Spleen (tissue), 11 donors: ENCODE measurements around the gene SORCS1. TPM values are rescaled to one million over a fixed set of nuclear protein-coding genes. Genes with fewer than 3 reads are reported as not detected.

Experiments used
- DNase-seq: peaks from one replicate; pipeline ENCODE4 v3.0.0-alpha.2; 2020
- H3K27ac ChIP-seq, 8 donors: fragments of 200-600 bp; sonication (generic) in 7 of 8; 1 replicate in 4 of 8; 2 replicates in 4 of 8; pipeline versions ENCODE4 v1.5.0 to v1.8.0; 2016 to 2021; ENCODE audit warnings: inconsistent platforms in 4 of 8, mild to moderate bottlenecking in 4 of 8, moderate library complexity in 1 of 8
- H3K27me3 ChIP-seq, 7 donors: fragments of 200-600 bp; sonication (generic) in 6 of 7; replicated peaks in 1 of 7; 1 replicate in 4 of 7; 2 replicates in 3 of 7; pipeline versions ENCODE4 v1.5.0 to v1.8.0; 2016 to 2021; ENCODE audit warnings: inconsistent platforms in 3 of 7, mild to moderate bottlenecking in 1 of 7
- H3K36me3 ChIP-seq, 6 donors: fragments of 200-600 bp; sonication (generic) in 5 of 6; 1 replicate in 4 of 6; 2 replicates in 2 of 6; pipeline versions ENCODE4 v1.5.0 to v1.8.0; 2016 to 2021; ENCODE audit warnings: inconsistent platforms in 2 of 6
- H3K4me1 ChIP-seq, 6 donors: fragments of 200-600 bp; sonication (generic) in 5 of 6; 1 replicate in 3 of 6; 2 replicates in 3 of 6; pipeline versions ENCODE4 v1.5.0 to v1.8.0; 2016 to 2021; ENCODE audit warnings: inconsistent platforms in 3 of 6
- H3K4me3 ChIP-seq, 8 donors: fragments of 200-600 bp; sonication (generic) in 7 of 8; 1 replicate in 4 of 8; 2 replicates in 4 of 8; pipeline versions ENCODE4 v1.5.0 to v1.8.0; 2016 to 2021; ENCODE audit warnings: inconsistent platforms in 4 of 8, mild to moderate bottlenecking in 4 of 8, moderate library complexity in 2 of 8
- H3K9me3 ChIP-seq, 8 donors: fragments of 200-600 bp; sonication (generic) in 7 of 8; 1 replicate in 4 of 8; 2 replicates in 4 of 8; pipeline versions ENCODE4 v1.5.0 to v1.8.0; 2016 to 2021; ENCODE audit warnings: inconsistent platforms in 4 of 8
- CTCF ChIP-seq, 11 experiments: fragments of 200-600 bp in 7 of 11; fragments of 450-650 bp in 4 of 11; sonication (generic) in 4 of 11; IDR thresholded peaks in 8 of 11; conservative IDR thresholded peaks in 3 of 11; 1 replicate in 7 of 11; 2 replicates in 4 of 11; pipeline versions ENCODE4 v1.4.0 to v1.8.0; 2016 to 2021; ENCODE audit warnings: antibody characterized with exemption in 11 of 11, inconsistent platforms in 4 of 11, mild to moderate bottlenecking in 1 of 11
- POLR2A ChIP-seq, 3 donors: fragments of 450-650 bp; IDR thresholded peaks; one replicate each; pipeline ENCODE4 v1.5.1; 2017; ENCODE audit warnings: antibody characterized with exemption in 3 of 3, mild to moderate bottlenecking in 1 of 3
- POLR2AphosphoS5 ChIP-seq, 3 donors: sonication (generic); formaldehyde crosslinking; IDR thresholded peaks; one replicate each; pipeline ENCODE4 v1.5.1; 2017; ENCODE audit warnings: antibody characterized with exemption in 3 of 3
- WGBS, 5 donors: extraction: QIAGEN DNeasy Blood & Tissue Kit in 3 of 5; methylation state at CpG; one replicate each; pipeline versions ENCODE4 v1.1.5 to v1.1.7; 2013 to 2018; 5-methylcytosine and 5-hydroxymethylcytosine counted together
- intact Hi-C: fragments of 100-400 bp; cut with DNase I; formaldehyde crosslinking; loops from one replicate; pipeline ENCODE4 v1.15.0; 2023; ENCODE audit warnings: low total_unique reads
- polyA plus RNA-seq, 3 donors: library from polyadenylated mRNA; stranded (reverse); fragments of 200-250 nt; gene quantifications; one replicate each; pipeline ENCODE4 v1.2.1, GENCODE V29; 2013
- total RNA-seq, 7 donors: library from RNA; depleted of rRNA in 3 of 7; stranded (reverse); fragments of >200 nt in 3 of 7; fragmentation: NEBNext Ultra II Directional in 4 of 7; extraction: Animal tissue kit (Norgen Biotek cat#: 25700) in 4 of 7; gene quantifications; one replicate each; pipeline versions ENCODE4 v1.1.0 to v1.2.1, GENCODE V29; 2016 to 2021
- donor health status: healthy with polysubstance abuse.
- donor health status: DM: no; HTN: no; CAD: no; lungs with moderate emphysema.
- donor health status: DM: no; HTN: no; CAD: no.
- donor health status: Bipolar disorder and iron deficiency.
- donor health status: healthy.
- donor health status: DM: no; HTN: no; CAD: no.
- donor health status: DM: yes; HTN: yes; CAD: no.

Gene SORCS1
- total and polyA plus RNA-seq, 10 donors = 0.67 to 2.7 (median 1.6) TPM

DNA sequence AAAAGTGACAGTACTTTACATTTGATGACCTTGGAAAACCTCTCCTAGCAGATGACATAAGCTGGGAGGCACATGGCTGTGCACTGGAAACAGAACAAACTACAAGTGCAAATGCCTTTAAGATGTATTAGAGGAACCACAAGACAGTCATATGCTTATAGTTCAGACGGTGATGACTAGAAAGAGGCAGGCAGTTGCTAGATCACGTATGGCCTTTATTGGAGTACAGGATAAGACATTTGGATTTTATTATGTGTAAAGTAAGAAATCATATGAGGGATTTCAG lies 290.0 kb downstream of the SORCS1 start:
- intact Hi-C loops = no loop called here
- TF ChIP-seq CTCF (IDR thresholded peaks at IDR 0.05 in 8 of 11, conservative IDR thresholded peaks at IDR 0.05 in 3 of 11) = no peak
- no peak for TF ChIP-seq POLR2AphosphoS5 (IDR thresholded peaks at IDR 0.05)
- TF ChIP-seq POLR2A (IDR thresholded peaks at IDR 0.05) = no peak
- Histone ChIP-seq H3K27ac (no peak overlapping the region), H3K4me3 (no peak overlapping the region), H3K27me3 (no peaks in the 10 kb centered on the region), H3K36me3 (no peaks in the 10 kb centered on the region), H3K4me1 (no peaks in the 10 kb centered on the region), H3K9me3 (peaks cover 0 to 16% (median 0%) of the 10 kb centered on the region in 8 donors)
- WGBS, 5 donors = 75 to 95% (median 85%) methylated on average over 2 of the region's 2 CpGs
- DNase-seq = no peak

- Histone ChIP-seq H3K4me3 (no peak overlapping the region), H3K27ac (no peak overlapping the region), H3K4me1 (no peaks in the 10 kb centered on the region), H3K36me3 (no peaks in the 10 kb centered on the region), H3K27me3 (no peaks in the 10 kb centered on the region), H3K9me3 (peaks cover 0 to 16% (median 0%) of the 10 kb centered on the region in 8 donors)
- TF ChIP-seq POLR2A (IDR thresholded peaks at IDR 0.05) (no peak), POLR2AphosphoS5 (IDR thresholded peaks at IDR 0.05) (no peak), CTCF (IDR thresholded peaks at IDR 0.05 in 8 of 11, conservative IDR thresholded peaks at IDR 0.05 in 3 of 11) (no peak)
- WGBS, 5 donors = 54 to 90% (median 80%) methylated on average over 5 of the region's 5 CpGs
- intact Hi-C loops = no loop called here
- DNase-seq = no peak
Observed at GRCh38 chr10:106873770-106874603, 290.5 kb downstream of the SORCS1 start.

DNA sequence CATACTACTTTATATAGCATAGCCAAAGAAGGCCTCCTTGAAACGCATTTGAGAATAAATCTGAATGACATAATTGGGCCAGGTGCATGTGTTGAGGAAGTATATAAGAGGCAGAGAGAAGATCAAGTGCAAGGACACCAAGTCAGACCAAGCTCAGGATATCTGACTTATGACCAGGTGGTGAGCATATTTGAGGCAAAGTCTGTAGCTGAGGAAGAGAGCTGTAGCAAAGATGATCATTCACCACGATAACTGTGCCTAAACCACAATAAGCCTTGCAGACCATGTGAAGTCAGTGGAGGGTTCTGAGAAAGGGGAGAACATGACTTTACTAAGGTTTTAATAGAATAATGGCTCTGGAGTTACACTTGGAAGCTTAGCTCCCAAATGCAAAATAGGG lies 292.3 kb downstream of the SORCS1 start:
- WGBS, 5 donors = 34 to 65% (median 46%) methylated on average over 2 of the region's 2 CpGs
- Histone ChIP-seq H3K27me3 (no peaks in the 10 kb centered on the region), H3K4me3 (no peak overlapping the region), H3K27ac (no peak overlapping the region), H3K36me3 (no peaks in the 10 kb centered on the region), H3K9me3 (peaks cover 0 to 20% (median 0%) of the 10 kb centered on the region in 8 donors), H3K4me1 (no peaks in the 10 kb centered on the region)
- TF ChIP-seq CTCF (IDR thresholded peaks at IDR 0.05 in 8 of 11, conservative IDR thresholded peaks at IDR 0.05 in 3 of 11) (no peak), POLR2A (IDR thresholded peaks at IDR 0.05) (no peak), POLR2AphosphoS5 (IDR thresholded peaks at IDR 0.05) (no peak)
- DNase-seq = no peak
- intact Hi-C loops = no loop called here

DNA sequence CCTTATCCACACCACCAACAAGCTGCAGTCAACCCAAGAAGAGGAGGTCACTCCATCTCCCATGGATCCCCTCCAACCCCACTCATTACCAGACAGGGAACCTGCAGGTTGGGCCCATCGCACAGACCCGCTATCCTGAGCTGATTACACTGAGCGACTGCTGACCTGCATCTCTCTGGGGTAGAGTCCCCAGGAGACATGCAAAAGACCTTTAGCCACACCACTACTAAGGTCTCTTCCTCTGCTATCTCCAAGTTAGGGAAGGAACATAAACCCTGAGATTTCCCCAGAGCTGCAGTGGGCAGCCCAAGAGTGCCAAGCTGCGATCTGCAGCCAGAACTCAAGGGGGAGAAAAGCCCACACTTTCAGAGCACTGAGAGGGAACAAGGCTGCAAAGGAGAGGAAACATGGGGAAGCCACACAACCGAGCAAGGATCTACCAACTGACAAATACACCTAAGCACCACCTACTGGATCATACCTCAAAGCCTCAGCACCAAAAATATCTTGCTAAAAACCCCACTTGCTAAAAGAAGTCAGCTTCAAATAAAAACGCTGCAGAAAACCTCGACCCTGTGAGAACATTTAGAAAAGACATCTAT lies 298.2 kb downstream of the SORCS1 start:
- no peak overlapping the region for H3K27ac ChIP-seq
- DNase-seq = no peak
- intact Hi-C loops = no loop called here
- H3K27me3 ChIP-seq = no peaks in the 10 kb centered on the region
- TF ChIP-seq POLR2A (IDR thresholded peaks at IDR 0.05) (no peak), CTCF (IDR thresholded peaks at IDR 0.05 in 8 of 11, conservative IDR thresholded peaks at IDR 0.05 in 3 of 11) (no peak), POLR2AphosphoS5 (IDR thresholded peaks at IDR 0.05) (no peak)
- peaks cover 0 to 19% (median 0%) of the 10 kb centered on the region in 8 donors for H3K9me3 ChIP-seq
- 66 to 79% (median 75%) methylated on average over 6 to 7 of the region's 7 CpGs for WGBS, 5 donors
- H3K4me3 ChIP-seq = no peak overlapping the region
- H3K36me3 ChIP-seq = no peaks in the 10 kb centered on the region
- H3K4me1 ChIP-seq = no peaks in the 10 kb centered on the region
